ENCODE measurements around the gene NLK.

The NLK gene

DNA sequence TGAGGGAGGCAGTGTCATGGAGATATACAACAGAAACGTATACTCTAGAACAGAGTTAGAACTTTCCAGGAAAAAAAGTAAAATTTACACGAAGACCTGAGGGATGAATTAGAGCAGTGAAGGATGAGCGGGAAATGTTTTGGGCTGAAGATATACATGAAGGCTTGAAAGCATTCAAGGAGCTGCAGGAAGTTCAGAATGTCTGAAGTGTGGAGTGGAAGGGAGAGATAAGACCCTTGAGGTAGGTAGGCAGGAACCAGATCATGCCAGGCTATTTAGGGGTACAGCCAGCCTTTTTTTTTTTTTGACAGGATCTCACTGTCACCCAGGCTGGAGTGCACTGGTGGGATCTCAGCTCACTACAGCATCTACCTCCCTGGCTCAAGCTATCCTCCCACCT lies 3.2 kb upstream of the NLK start:
- TF ChIP-seq, protein P1, sequence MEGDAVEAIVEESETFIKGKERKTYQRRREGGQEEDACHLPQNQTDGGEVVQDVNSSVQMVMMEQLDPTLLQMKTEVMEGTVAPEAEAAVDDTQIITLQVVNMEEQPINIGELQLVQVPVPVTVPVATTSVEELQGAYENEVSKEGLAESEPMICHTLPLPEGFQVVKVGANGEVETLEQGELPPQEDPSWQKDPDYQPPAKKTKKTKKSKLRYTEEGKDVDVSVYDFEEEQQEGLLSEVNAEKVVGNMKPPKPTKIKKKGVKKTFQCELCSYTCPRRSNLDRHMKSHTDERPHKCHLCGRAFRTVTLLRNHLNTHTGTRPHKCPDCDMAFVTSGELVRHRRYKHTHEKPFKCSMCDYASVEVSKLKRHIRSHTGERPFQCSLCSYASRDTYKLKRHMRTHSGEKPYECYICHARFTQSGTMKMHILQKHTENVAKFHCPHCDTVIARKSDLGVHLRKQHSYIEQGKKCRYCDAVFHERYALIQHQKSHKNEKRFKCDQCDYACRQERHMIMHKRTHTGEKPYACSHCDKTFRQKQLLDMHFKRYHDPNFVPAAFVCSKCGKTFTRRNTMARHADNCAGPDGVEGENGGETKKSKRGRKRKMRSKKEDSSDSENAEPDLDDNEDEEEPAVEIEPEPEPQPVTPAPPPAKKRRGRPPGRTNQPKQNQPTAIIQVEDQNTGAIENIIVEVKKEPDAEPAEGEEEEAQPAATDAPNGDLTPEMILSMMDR (IDR thresholded peaks at IDR 0.05; ENCODE audit: borderline replicate concordance, extremely low read depth, low read length, poor library complexity, severe bottlenecking), result no peak
- TF ChIP-seq EZH2 (IDR thresholded peaks at IDR 0.05; ENCODE audit: borderline replicate concordance, low read depth, low read length, severe bottlenecking), result no peak
- H3K79me2 ChIP-seq (ENCODE audit: insufficient read depth, low read length), result peaks cover 25% of the 10 kb centered on the region
- no peak overlapping the region for H2AFZ ChIP-seq (ENCODE audit: low read depth, low read length)
- no peak for ATAC-seq (ENCODE audit: insufficient read depth, low read depth)
- peaks cover 6% of the 10 kb centered on the region; the same call in 1 of the 2 replicates for H3K36me3 ChIP-seq (ENCODE audit: insufficient read depth, low read length)
- no peak overlapping the region for H3K4me2 ChIP-seq (ENCODE audit: insufficient read depth, low read length)
- H4K20me1 ChIP-seq (ENCODE audit: insufficient read depth, low read length), result no peaks in the 10 kb centered on the region
- H3K27me3 ChIP-seq (ENCODE audit: insufficient read depth, low read length, poor library complexity), result no peaks in the 10 kb centered on the region
- H3K27ac ChIP-seq (ENCODE audit: low read length), result no peak overlapping the region
- H3K4me3 ChIP-seq (ENCODE audit: low read depth in 1 of 2, low read length in 2 of 2), result no peak overlapping the region
- DNase-seq, result no peak
- H3K9ac ChIP-seq (ENCODE audit: low read depth, low read length), result no peak overlapping the region
- peaks cover 31% of the 10 kb centered on the region for H3K4me1 ChIP-seq (ENCODE audit: insufficient read depth, low read length)
- H3K9me3 ChIP-seq (ENCODE audit: insufficient read depth, low read length, severe bottlenecking), result no peaks in the 10 kb centered on the region

DNA sequence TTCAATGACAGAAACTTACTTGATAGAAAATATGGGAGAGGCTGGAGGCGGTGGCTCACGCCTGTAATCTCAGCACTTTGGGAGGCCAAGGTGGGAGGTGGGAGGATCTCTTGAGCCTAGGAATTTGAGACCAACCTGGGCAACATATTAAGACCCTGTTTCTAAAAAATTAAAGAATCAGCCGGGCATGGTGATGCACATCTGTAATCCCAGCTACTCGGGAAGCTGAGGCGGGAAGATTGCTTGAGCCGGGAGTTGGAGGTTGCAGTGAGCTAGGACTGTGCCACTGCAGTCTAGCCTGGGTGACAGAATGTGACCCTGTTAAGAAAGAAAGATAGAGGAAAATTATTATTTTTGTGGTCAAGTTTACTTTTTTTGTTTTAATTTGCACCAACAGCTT lies 2.1 kb upstream of the NLK start:
- Histone ChIP-seq H3K9ac (ENCODE audit: low read depth, low read length) (no peak overlapping the region), H4K20me1 (ENCODE audit: insufficient read depth, low read length) (no peaks in the 10 kb centered on the region), H3K27ac (ENCODE audit: low read length) (no peak overlapping the region), H3K79me2 (ENCODE audit: insufficient read depth, low read length) (peaks cover 35% of the 10 kb centered on the region), H2AFZ (ENCODE audit: low read depth, low read length) (peak overlapping the region; percentile 58; the same call in 1 of the 2 replicates), H3K36me3 (ENCODE audit: insufficient read depth, low read length) (peaks cover 6% of the 10 kb centered on the region; the same call in 1 of the 2 replicates), H3K4me3 (ENCODE audit: low read depth in 1 of 2, low read length in 2 of 2) (peak overlapping the region in 1 of 2 experiments; percentile 63; a peak in 2 of 4 replicates), H3K27me3 (ENCODE audit: insufficient read depth, low read length, poor library complexity) (no peaks in the 10 kb centered on the region), H3K9me3 (ENCODE audit: insufficient read depth, low read length, severe bottlenecking) (no peaks in the 10 kb centered on the region), H3K4me2 (ENCODE audit: insufficient read depth, low read length) (peak overlapping the region; percentile 67), H3K4me1 (ENCODE audit: insufficient read depth, low read length) (peaks cover 40% of the 10 kb centered on the region)
- DNase-seq, result no peak
- TF ChIP-seq, protein P1 (IDR thresholded peaks at IDR 0.05; ENCODE audit: borderline replicate concordance, extremely low read depth, low read length, poor library complexity, severe bottlenecking), result no peak
- TF ChIP-seq EZH2 (IDR thresholded peaks at IDR 0.05; ENCODE audit: borderline replicate concordance, low read depth, low read length, severe bottlenecking), result no peak
- no peak for ATAC-seq (ENCODE audit: insufficient read depth, low read depth)

DNA sequence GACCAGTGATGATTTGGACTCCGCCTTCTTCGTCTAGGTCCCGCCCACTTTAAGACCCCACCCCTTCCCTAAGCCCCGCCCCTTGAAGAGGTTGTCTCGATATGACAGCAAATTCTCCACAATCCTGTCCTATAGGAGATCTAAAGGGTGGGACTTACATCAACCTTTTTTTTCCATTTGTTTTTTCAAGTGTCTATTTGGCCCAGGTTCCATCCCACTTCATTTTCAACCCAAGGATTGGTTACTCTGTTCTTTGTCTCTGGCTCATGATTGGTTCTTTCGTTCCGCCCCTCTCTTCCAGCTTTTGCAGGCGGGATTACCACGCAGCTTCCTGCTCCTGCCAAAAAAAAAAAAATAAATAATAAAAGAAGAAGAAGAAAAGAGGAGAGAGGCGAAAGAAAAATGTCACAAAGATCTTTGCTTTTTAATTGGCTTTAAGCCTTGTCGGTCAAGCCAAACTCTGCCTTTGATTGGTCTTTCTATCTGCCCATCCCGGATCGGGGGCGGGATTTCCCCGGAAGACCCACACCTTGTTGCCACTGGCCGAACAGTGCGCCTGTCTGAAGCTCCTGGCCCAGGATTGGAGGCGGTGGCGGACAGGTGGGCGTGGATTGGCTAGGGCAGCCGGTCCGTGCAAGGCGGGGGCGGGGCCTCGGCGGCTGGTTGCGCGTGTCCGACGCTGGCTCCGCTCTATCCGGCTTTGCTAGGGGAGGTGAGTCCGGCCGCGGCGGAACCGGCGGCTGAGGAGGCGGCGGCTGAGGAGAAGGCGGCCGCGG lies 1.2 kb upstream of the NLK start:
- Histone ChIP-seq H3K36me3 (ENCODE audit: insufficient read depth, low read length) (peaks cover 6% of the 10 kb centered on the region; the same call in 1 of the 2 replicates), H3K79me2 (ENCODE audit: insufficient read depth, low read length) (peaks cover 40% of the 10 kb centered on the region), H4K20me1 (ENCODE audit: insufficient read depth, low read length) (no peaks in the 10 kb centered on the region), H3K4me2 (ENCODE audit: insufficient read depth, low read length) (peak overlapping the region; percentile 67), H3K4me3 (ENCODE audit: low read depth in 1 of 2, low read length in 2 of 2) (peak overlapping the region; percentile 76 to 89; a peak in 3 of 4 replicates), H3K27ac (ENCODE audit: low read length) (peak overlapping the region; percentile 64; the same call in 1 of the 2 replicates), H3K27me3 (ENCODE audit: insufficient read depth, low read length, poor library complexity) (no peaks in the 10 kb centered on the region), H3K9me3 (ENCODE audit: insufficient read depth, low read length, severe bottlenecking) (no peaks in the 10 kb centered on the region), H3K9ac (ENCODE audit: low read depth, low read length) (peak overlapping the region; percentile 67), H3K4me1 (ENCODE audit: insufficient read depth, low read length) (peaks cover 44% of the 10 kb centered on the region), H2AFZ (ENCODE audit: low read depth, low read length) (peak overlapping the region; percentile 89)
- no peak for TF ChIP-seq EZH2 (IDR thresholded peaks at IDR 0.05; ENCODE audit: borderline replicate concordance, low read depth, low read length, severe bottlenecking)
- DNase-seq, result peak; percentile 100
- ATAC-seq (ENCODE audit: insufficient read depth, low read depth), result peak; percentile 94
